Tibial artery (tissue), 4 donors: ENCODE data around the gene NUP58.

Experiments
- DNase-seq, 2 donors: peaks; one replicate each; pipeline ENCODE4 v3.0.0-alpha.2; 2019
- H3K27ac ChIP-seq, 2 donors: fragments of 200-600 bp; sonication (generic) in 1 of 2; 1 replicate in 1 of 2; 2 replicates in 1 of 2; pipeline ENCODE4 v1.5.1; 2018 to 2019; ENCODE audit warnings: mild to moderate bottlenecking in 1 of 2
- H3K27me3 ChIP-seq, 2 donors: fragments of 200-600 bp; sonication (generic) in 1 of 2; one replicate each; pipeline versions ENCODE4 v1.5.1 to v1.6.0; 2016 to 2019
- H3K36me3 ChIP-seq, 3 donors: fragments of 200-600 bp; sonication (generic) in 2 of 3; one replicate each; pipeline ENCODE4 v1.5.1; 2016 to 2019; ENCODE audit warnings: mild to moderate bottlenecking in 2 of 3
- H3K4me1 ChIP-seq, 4 donors: fragments of 200-600 bp; sonication (generic) in 2 of 4; 1 replicate in 3 of 4; 2 replicates in 1 of 4; pipeline ENCODE4 v1.5.1; 2016 to 2019
- H3K4me3 ChIP-seq, 2 donors: fragments of 200-600 bp; sonication (generic) in 1 of 2; 1 replicate in 1 of 2; 2 replicates in 1 of 2; pipeline ENCODE4 v1.5.1; 2018 to 2019; ENCODE audit warnings: mild to moderate bottlenecking in 2 of 2
- H3K9me3 ChIP-seq, 3 donors: fragments of 200-600 bp; sonication (generic) in 1 of 3; one replicate each; pipeline ENCODE4 v1.5.1; 2016 to 2019
- intact Hi-C: fragments of 100-400 bp; cut with DNase I; formaldehyde crosslinking; loops from one replicate; pipeline ENCODE4 v1.15.0; 2023; ENCODE audit warnings: low total_unique reads
- TF ChIP-seq, protein P1 (sequence below), 2 experiments: fragments of 200-600 bp in 1 of 2; fragments of 450-650 bp in 1 of 2; IDR thresholded peaks; one replicate each; pipeline ENCODE4 v1.5.1; 2017 to 2019; ENCODE audit warnings: antibody characterized with exemption in 2 of 2, mild to moderate bottlenecking in 1 of 2, moderate library complexity in 1 of 2

Gene NUP58

DNA sequence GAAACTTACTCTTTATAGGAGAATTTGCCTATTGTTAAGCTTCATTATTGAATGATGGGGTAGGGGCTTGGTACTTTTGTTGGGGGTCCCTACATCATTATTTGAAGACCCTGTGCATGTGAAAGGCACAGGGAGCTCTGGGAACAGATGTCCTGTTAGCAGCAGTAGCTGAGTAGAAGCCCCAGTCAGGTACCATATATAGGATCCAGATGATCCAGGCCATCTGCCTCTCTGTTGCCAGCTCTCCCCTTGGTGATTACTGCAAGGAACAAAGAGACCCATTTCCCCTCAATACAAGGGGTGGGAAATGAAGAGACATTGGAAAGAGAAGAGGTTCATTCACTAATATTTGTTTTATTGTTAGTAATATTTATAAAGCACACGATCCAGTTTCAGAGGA lies 9.7 kb upstream of the NUP58 start:
- Histone ChIP-seq H3K27me3 (peaks cover 0 to 10% of the 10 kb centered on the region in 2 donors), H3K9me3 (no peaks in the 10 kb centered on the region), H3K4me1 (peaks cover 0 to 4% (median 0%) of the 10 kb centered on the region in 4 donors), H3K27ac (no peak overlapping the region), H3K4me3 (no peak overlapping the region), H3K36me3 (no peaks in the 10 kb centered on the region)
- intact Hi-C loops, result no loop called here
- no peak for DNase-seq
- TF ChIP-seq, protein P1, sequence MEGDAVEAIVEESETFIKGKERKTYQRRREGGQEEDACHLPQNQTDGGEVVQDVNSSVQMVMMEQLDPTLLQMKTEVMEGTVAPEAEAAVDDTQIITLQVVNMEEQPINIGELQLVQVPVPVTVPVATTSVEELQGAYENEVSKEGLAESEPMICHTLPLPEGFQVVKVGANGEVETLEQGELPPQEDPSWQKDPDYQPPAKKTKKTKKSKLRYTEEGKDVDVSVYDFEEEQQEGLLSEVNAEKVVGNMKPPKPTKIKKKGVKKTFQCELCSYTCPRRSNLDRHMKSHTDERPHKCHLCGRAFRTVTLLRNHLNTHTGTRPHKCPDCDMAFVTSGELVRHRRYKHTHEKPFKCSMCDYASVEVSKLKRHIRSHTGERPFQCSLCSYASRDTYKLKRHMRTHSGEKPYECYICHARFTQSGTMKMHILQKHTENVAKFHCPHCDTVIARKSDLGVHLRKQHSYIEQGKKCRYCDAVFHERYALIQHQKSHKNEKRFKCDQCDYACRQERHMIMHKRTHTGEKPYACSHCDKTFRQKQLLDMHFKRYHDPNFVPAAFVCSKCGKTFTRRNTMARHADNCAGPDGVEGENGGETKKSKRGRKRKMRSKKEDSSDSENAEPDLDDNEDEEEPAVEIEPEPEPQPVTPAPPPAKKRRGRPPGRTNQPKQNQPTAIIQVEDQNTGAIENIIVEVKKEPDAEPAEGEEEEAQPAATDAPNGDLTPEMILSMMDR (IDR thresholded peaks at IDR 0.05), result no peak

DNA sequence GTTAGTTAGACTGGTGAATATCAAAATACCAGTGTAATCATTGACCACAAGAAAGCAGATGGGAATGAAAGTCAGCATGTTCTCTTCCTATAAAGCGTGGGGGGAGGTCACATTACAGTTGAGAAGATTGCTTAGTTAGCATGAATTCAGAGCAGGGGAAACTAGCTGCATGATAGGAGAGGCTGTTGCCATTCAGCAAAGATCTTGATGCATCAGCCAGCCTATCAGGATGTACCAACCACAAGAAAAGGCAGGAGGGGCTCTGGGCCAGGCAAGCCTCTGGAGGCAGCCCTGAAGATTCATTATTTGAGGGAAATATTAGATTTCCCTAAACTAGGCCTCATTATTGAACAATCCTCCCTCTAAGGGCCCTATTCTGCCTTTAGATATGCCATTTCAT lies 9.1 kb upstream of the NUP58 start:
- TF ChIP-seq, protein P1 (IDR thresholded peaks at IDR 0.05), result no peak
- H3K9me3 ChIP-seq, result no peaks in the 10 kb centered on the region
- H3K36me3 ChIP-seq, result no peaks in the 10 kb centered on the region
- intact Hi-C loops, result no loop called here
- no peak overlapping the region for H3K27ac ChIP-seq
- DNase-seq, result no peak
- peaks cover 0 to 4% (median 0%) of the 10 kb centered on the region in 4 donors for H3K4me1 ChIP-seq
- peaks cover 0 to 10% of the 10 kb centered on the region in 2 donors for H3K27me3 ChIP-seq
- H3K4me3 ChIP-seq, result no peak overlapping the region

DNA sequence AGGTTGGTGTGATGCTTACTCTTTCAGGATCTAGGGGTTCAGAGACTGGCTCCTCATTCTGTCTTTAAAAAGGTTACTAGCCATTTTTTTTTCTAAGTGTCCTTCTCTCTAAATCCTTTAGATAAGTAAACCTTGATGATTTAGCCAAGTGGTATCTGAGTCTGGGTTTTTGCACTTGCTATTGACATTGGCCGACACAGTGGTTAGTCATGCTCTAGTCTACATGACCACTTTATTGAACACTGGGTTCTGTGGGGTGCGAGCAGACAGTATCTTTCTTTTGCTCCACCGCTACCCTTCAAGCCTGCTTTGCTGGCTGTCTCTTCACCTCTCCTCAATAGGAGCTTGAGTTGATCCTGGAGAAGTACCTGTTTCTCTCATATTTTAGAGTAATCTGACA lies 6.2 kb upstream of the NUP58 start:
- TF ChIP-seq, protein P1 (IDR thresholded peaks at IDR 0.05), result no peak
- intact Hi-C loops, result no loop called here
- Histone ChIP-seq H3K4me3 (no peak overlapping the region), H3K36me3 (no peaks in the 10 kb centered on the region), H3K27ac (no peak overlapping the region), H3K27me3 (peaks cover 0 to 14% of the 10 kb centered on the region in 2 donors), H3K9me3 (no peaks in the 10 kb centered on the region), H3K4me1 (no peaks in the 10 kb centered on the region)
- DNase-seq, result no peak

DNA sequence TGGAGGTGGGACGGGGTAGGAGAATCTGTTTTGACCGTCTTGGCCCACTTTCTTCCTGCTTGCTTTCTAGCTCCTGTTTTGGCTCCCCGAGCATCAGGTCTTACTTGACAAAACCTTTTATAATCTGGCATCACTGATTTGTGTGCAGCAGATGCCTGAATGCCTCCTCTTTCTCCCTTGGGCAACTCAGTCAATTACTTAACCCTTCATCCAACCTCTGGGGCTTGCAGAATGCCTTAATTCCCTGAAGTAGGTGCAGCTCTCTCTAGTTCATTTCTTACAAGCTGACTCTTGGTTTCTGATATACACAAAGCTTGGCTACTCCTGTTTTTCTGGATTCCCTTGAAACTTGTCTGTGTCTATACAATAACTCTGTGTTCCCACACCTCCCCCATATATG lies 5.7 kb upstream of the NUP58 start:
- TF ChIP-seq, protein P1 (IDR thresholded peaks at IDR 0.05), result no peak
- no peak overlapping the region for H3K27ac ChIP-seq
- intact Hi-C loops, result no loop called here

DNA sequence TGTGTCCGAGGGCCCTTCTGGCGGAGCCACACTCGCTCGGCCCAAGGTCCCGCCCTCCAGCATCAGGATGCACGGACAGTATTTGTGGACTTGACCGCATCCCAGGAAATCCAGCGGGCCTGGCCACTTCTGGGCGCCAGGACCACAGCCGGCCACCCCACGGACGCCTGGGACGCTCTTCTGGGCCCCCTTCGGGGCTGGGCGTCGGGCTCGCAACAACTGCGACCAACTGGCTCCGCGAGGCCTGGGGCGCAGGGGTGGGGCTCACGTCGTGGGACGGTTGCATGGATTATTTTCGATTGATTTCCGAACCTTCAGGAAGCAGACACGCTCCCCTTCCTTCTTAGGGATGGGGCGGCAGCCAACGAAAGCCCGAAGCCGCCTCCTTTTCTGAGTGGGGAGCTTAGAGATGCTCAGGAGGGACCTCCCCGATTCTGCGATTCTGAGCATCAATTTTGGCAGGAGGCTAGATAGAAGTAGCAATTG lies 521 bp upstream of the NUP58 start:
- Histone ChIP-seq H3K27ac (peak overlapping the region; percentile 89 to 91), H3K4me1 (peaks cover 0 to 19% (median 12%) of the 10 kb centered on the region in 4 donors), H3K36me3 (no peaks in the 10 kb centered on the region), H3K27me3 (peaks cover 0 to 7% of the 10 kb centered on the region in 2 donors), H3K9me3 (no peaks in the 10 kb centered on the region), H3K4me3 (peak overlapping the region; percentile 75 to 86)
- intact Hi-C loops, result no loop called here
- TF ChIP-seq, protein P1 (IDR thresholded peaks at IDR 0.05), result no peak
- no peak for DNase-seq

More for the DNA sequence above, 5.7 kb upstream of the NUP58 start:
- Histone ChIP-seq H3K36me3 (no peaks in the 10 kb centered on the region), H3K9me3 (no peaks in the 10 kb centered on the region), H3K4me1 (peaks cover 0 to 1% (median under 1%) of the 10 kb centered on the region in 4 donors), H3K27me3 (peaks cover 0 to 14% of the 10 kb centered on the region in 2 donors), H3K4me3 (no peak overlapping the region)
- no peak for DNase-seq

DNA sequence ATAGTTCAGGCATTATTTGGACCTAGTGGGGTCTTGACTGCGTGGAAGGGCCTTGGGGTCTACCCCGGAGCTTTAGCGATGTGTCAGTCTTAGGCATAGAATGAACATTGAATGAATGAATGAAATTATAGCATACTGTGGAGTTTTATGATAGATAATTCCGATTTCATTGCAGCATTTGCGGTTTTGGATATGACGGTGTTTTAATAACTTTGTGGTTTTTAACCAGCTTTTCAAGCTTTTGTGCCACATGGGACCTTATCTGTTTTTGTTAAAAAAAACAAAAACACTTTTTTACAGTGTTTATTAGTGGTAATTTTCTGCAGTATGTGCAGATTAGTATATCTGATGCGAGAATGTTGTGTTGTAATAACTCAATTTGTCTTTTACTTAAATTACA lies 696 bp downstream of the NUP58 start:
- intact Hi-C loops, result no loop called here

More for the DNA sequence above, 696 bp downstream of the NUP58 start:
- Histone ChIP-seq H3K36me3 (no peaks in the 10 kb centered on the region), H3K27me3 (peaks cover 0 to 3% of the 10 kb centered on the region in 2 donors), H3K4me1 (peaks cover 0 to 23% (median 13%) of the 10 kb centered on the region in 4 donors), H3K4me3 (peak overlapping the region; percentile 75 to 86), H3K9me3 (no peaks in the 10 kb centered on the region), H3K27ac (peak overlapping the region; percentile 89 to 91)
- TF ChIP-seq, protein P1 (IDR thresholded peaks at IDR 0.05), result no peak
- DNase-seq, result no peak
